Inferior parietal cortex (tissue), 1 donor: Measurements from ENCODE around the gene NUF2.
"Not testable (repeated sequence)": the region's sequence is repeated elsewhere in the genome, so short reads cannot be mapped to it uniquely, and the experiment has no call there.

ENCODE experiments used
- DNase-seq: peaks from one replicate; pipeline ENCODE4 v3.0.0-alpha.2; 2016; ENCODE audit errors: extremely low spot score

Gene NUF2

GRCh38 chr1:163321311-163322305, at the start of gene NUF2:
Gene NUF2, plus strand, starts transcription at chr1:163321954. Its CDS starts 4,098 bp downstream, at chr1:163326052.
- DNase-seq = peak; percentile 97

DNA sequence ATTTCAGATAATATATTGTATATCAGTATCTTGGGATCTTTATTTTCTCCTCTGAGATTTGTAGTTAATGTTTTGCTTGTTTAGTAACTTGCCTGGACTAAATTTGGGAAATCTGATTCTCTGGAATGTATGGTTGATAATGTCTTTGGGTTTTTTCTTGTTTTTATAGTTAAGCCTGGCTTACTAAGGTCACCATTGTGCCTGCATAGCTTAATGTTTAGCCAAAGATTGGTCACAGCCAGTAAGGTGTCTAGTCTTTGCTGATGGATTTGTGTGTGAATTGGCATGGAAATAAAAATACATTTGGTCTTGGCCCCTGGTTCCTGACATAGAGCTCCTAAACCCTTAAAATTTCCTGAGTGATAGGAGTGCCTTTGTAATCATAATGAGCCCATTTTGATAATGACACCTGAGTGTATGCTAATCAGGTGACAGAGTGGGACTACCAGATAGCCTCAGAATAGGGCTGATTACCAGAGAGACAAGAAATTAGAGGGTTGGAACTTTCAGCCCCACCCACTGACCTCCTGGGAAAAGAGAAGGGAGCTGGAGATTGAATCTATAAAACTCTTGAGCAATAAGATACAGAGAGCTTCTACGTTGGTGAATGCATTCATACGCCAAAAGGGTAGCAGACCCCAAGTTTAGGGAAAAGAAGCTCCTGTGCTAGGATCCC, 47.9 kb upstream of the NUF2 start:
- DNase-seq = no peak

GRCh38 chr1:163275222-163275621, 46.5 kb upstream of the NUF2 start:
- DNase-seq = no peak

GRCh38 chr1:163278602-163279001, 43.2 kb upstream of the NUF2 start:
- DNase-seq = no peak

DNA sequence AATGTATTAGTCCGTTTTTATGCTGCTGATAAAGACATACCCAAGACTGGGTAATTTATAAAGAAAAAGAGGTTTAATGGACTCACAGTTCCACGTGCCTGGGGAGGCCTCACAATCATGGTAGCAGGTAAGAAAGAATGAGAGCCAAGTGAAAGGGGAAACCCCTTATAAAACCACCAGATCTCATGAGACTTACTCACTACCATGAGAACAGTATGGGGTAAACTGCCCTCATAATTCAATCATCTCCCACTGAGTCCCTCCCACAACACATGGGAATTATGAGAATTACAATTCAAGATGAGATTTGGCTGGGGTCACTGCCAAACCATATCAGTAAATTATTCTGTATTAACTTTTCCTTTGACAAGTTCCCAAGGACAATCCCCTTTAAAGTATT, 36.9 kb upstream of the NUF2 start:
- DNase-seq = not testable (repeated sequence)

- DNase-seq = no peak
Measured at GRCh38 chr1:163290025-163290640, 31.6 kb upstream of the NUF2 start.

GRCh38 chr1:163291461-163291860, 30.3 kb upstream of the NUF2 start:
- DNase-seq = no peak

GRCh38 chr1:163292153-163292552, 29.6 kb upstream of the NUF2 start:
- not testable (repeated sequence) for DNase-seq

GRCh38 chr1:163293497-163293896, 28.3 kb upstream of the NUF2 start:
- DNase-seq = not testable (repeated sequence)

DNA sequence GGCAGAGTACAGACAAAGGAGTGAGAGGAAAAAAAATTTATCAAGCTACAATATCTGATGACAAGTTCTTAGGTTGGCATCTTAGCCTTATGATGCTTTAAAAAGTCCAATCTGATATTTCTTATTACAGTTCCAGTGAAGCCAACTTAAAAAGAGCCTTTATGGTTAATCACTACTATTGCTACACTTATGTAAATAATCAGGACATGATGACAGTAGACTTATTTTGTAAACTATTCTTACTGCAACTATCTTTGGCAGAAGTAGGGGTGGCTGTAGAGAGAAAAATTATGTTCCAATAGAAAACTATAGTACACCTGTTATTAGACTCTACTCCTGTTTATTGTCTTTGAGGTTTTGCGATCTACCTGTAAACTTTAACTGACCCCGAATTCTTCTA, 25.8 kb upstream of the NUF2 start:
- DNase-seq = no peak

- no peak for DNase-seq
Measured at GRCh38 chr1:163296504-163297263, 25.1 kb upstream of the NUF2 start.

- DNase-seq = no peak
Measured at GRCh38 chr1:163298365-163298764, 23.4 kb upstream of the NUF2 start.

GRCh38 chr1:163300568-163300967, 21.2 kb upstream of the NUF2 start:
- DNase-seq = no peak

DNA sequence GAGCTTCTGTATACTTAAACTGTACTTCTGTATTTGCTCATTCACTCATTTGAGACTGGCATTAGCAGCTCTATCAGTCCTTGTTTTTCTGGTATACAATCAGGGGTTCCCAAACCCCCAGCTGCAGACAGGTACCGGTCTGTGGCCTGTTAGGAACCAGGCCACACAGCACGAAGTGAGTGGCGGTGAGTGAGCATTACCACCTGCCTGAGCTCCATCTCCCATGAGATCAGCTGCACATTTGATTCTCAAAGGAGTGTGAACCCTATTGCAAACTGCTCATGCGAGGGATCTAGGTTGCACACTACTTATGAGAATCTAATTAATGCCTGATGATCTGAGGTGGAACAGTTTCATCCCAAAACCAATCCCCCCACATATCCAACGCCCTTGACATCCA, 18.2 kb upstream of the NUF2 start:
- DNase-seq = no peak

DNA sequence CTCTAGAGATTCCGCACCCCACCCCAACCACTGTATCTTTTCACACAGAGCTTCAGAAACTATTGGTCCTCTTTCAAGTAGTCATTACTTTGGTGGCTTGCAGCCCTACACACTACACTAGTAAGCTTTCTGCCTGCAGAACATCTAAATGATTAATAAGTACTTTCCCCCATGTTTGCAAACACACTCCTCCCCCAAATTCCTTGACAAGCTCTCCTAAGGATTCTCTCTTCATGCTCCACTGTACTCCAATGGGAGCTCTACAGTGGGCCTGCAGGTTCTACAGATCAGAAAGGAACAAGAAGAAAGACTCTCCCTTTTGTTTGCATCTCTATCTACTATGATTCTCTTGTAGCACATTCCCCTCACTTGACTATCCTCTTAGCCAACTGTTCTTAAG, 16.3 kb upstream of the NUF2 start:
- DNase-seq = no peak

DNA sequence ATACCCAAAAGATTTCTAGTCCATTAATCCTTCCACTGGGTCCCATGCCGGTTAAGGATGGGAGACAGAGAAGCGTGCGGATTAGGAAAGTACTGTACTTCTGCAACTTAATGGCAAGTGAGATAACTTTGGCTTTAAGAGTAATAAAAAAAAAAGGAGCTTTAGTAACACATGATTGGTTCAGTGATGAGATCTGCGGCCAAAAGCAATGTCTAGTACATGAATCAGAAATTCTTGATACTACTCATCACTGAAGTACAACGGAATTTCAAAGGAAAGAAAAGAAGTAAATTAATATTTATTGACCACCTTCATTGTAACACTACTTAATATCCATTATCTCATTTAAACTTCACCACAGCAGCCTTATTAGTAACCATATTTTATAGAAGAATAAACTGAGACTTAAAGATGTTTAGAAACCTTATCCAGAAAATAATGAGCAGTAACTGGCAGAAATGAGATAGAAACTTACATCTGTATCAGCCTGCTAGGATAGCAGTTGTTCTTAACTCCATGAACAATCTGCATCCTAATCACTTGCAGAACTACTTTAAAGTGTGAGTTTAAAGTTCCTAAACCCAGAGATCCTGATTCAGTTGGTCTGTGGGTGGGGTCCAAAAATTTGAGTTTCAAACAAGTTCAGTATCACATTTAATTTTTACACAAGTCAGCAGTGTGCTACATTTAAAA, 14.1 kb upstream of the NUF2 start:
- DNase-seq = no peak

DNA sequence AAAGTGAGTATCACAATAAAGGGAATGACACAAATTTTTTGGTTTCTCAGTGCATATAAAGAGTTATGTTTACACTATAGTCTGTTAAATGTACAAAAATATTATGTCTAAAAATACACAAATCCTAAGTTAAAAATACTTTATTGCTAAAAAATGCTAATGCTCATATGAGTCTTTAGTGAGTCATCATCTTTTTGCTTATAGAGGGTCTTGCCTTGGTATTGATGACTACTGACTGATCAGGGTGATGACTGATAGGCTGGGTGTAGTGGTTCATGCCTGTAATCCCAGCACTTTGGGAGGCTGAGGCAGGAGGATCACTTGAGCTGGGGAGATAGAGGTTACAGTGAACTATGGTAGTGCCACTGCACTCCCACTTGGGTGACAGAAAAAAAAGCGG, 12.9 kb upstream of the NUF2 start:
- no peak for DNase-seq

DNA sequence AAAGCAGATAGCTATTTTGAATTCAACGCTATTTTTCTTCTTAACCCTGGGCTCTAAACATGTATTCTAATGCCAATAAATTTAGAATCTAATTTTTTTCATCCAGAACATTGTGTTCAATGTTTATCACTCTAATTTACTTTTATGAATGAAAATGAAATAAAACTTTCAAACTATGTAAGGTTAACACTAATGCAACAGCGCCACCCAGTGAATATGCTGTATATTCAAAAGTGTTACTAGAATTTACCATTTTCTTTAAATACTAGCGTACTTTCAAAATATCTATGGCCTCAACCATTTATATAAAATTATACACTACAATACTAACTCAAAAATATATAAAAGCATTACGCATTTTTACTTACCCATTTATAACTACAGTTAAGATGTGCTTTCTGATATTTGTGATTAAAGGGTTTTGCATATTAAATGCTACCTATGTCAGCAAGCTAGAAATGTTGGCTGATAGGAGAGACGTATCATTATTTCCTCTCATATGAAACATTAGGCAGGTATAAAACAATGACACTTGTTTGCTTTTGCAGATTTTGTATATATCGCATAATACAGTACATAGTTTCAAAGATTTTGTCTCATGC, 5.9 kb upstream of the NUF2 start:
- peak; percentile 73 for DNase-seq

GRCh38 chr1:163320891-163321290, 863 bp upstream of the NUF2 start:
- DNase-seq = no peak

- not testable (repeated sequence) for DNase-seq
Measured at GRCh38 chr1:163323339-163323738, 1.6 kb downstream of the NUF2 start.

GRCh38 chr1:163331116-163331515, 9.4 kb downstream of the NUF2 start:
- DNase-seq = no peak
